Measurements from ENCODE around the gene GTF3C1.

- TF ChIP-seq CTCF (IDR thresholded peaks at IDR 0.05; ENCODE audit: low read depth, low read length) = no peak
- TF ChIP-seq EZH2phosphoT487 (IDR thresholded peaks at IDR 0.05; ENCODE audit: low read depth) = no peak
Observed at GRCh38 chr16:27460663-27461482, 88.8 kb downstream of the GTF3C1 start.

Data from OCI-LY3 (cell line).